ENCODE data around the gene SETX. TPM values are rescaled to one million over a fixed set of nuclear protein-coding genes. Genes with fewer than 3 reads are reported as not detected.
"Not testable (repeated sequence)": the region's sequence is repeated elsewhere in the genome, so short reads cannot be mapped to it uniquely, and the experiment has no call there.

The SETX gene
- total RNA-seq, 1 donor from 2014 or later = 45.6 TPM

DNA sequence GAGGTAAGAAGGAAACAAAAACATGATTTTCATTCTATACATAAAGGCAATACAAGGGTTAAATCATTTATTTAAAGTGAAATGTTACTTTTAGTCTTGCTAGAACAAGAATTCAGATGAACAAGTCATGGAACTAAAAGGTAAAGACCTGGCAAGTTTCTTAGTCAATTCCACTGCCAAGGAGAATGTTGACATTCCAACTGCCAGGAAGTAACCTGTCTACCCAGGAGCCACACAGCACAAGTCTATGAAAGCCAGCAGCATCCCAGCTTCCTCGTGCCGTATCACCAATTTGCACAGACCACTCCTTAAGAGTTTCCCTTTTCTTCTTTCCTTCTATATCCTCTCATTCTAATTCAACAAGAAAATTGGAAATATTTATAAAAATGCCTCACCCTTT is 79.9 kb downstream of the SETX start:
- Mint-ChIP-seq H3K4me3 (ENCODE audit: unreplicated experiment) (no peak overlapping the region), H3K27ac (ENCODE audit: unreplicated experiment) (no peak overlapping the region), H3K36me3 (ENCODE audit: low read depth, unreplicated experiment) (peaks cover 28% of the 10 kb centered on the region), H3K27me3 (ENCODE audit: low read depth, unreplicated experiment) (no peaks in the 10 kb centered on the region), H3K9me3 (ENCODE audit: unreplicated experiment) (no peaks in the 10 kb centered on the region), H3K4me1 (ENCODE audit: low read depth, unreplicated experiment) (no peaks in the 10 kb centered on the region)
- peaks cover 79% of the 10 kb centered on the region for H3K36me3 ChIP-seq (ENCODE audit: insufficient read depth, low read length)
- no peak overlapping the region for H2AFZ ChIP-seq (ENCODE audit: low read depth, low read length)
- H4K20me1 ChIP-seq (ENCODE audit: insufficient read depth, low read length) = peaks cover 27% of the 10 kb centered on the region
- no peak overlapping the region for H3K4me3 ChIP-seq (ENCODE audit: insufficient read depth, low read depth, low read length)
- H3K4me1 ChIP-seq (ENCODE audit: insufficient read depth, low read length) = no peaks in the 10 kb centered on the region
- TF ChIP-seq EZH2 (IDR thresholded peaks at IDR 0.05; ENCODE audit: insufficient read depth, low read length) = no peak
- H3K27me3 ChIP-seq (ENCODE audit: insufficient read depth, low read length) = no peaks in the 10 kb centered on the region
- FAIRE-seq (no peak), DNase-seq (ENCODE audit: low read depth) (no peak)
- H3K9ac ChIP-seq (ENCODE audit: low read length) = no peak overlapping the region
- H3K79me2 ChIP-seq (ENCODE audit: insufficient read depth, low read length) = no peaks in the 10 kb centered on the region
- H3K4me2 ChIP-seq (ENCODE audit: low read length) = no peak overlapping the region
- H3K27ac ChIP-seq (ENCODE audit: low read depth, low read length) = no peak overlapping the region
- no peaks in the 10 kb centered on the region for H3K9me3 ChIP-seq (ENCODE audit: insufficient read depth, low read depth, low read length)

- not testable (repeated sequence) for H2AFZ ChIP-seq (ENCODE audit: low read depth, low read length); H3K9me3 ChIP-seq (ENCODE audit: insufficient read depth, low read depth, low read length); H3K9ac ChIP-seq (ENCODE audit: low read length); H3K27me3 Mint-ChIP-seq (ENCODE audit: low read depth, unreplicated experiment); H3K27me3 ChIP-seq (ENCODE audit: insufficient read depth, low read length); H3K4me3 Mint-ChIP-seq (ENCODE audit: unreplicated experiment); H3K4me2 ChIP-seq (ENCODE audit: low read length); H3K4me3 ChIP-seq (ENCODE audit: insufficient read depth, low read depth, low read length); H3K4me1 ChIP-seq (ENCODE audit: insufficient read depth, low read length); FAIRE-seq; H3K4me1 Mint-ChIP-seq (ENCODE audit: low read depth, unreplicated experiment); H3K79me2 ChIP-seq (ENCODE audit: insufficient read depth, low read length); H3K9me3 Mint-ChIP-seq (ENCODE audit: unreplicated experiment)
- Mint-ChIP-seq H3K27ac (ENCODE audit: unreplicated experiment) (peak overlapping the region; percentile 66), H3K36me3 (ENCODE audit: low read depth, unreplicated experiment) (peaks cover 11% of the 10 kb centered on the region)
- Histone ChIP-seq H3K27ac (ENCODE audit: low read depth, low read length) (peak overlapping the region; percentile 68), H3K36me3 (ENCODE audit: insufficient read depth, low read length) (peaks cover 43% of the 10 kb centered on the region), H4K20me1 (ENCODE audit: insufficient read depth, low read length) (peaks cover 40% of the 10 kb centered on the region)
- peak; percentile 32 for DNase-seq (ENCODE audit: low read depth)
Observed at GRCh38 chr9:132269704-132270516, 84.9 kb downstream of the SETX start.

GRCh38 chr9:132268725-132269352 is 85.9 kb downstream of the SETX start:
- H3K36me3 Mint-ChIP-seq (ENCODE audit: low read depth, unreplicated experiment) = peaks cover 15% of the 10 kb centered on the region

More at GRCh38 chr9:132268725-132269352, 85.9 kb downstream of the SETX start:
- FAIRE-seq (no peak), DNase-seq (ENCODE audit: low read depth) (peak; percentile 23)
- H3K4me2 ChIP-seq (ENCODE audit: low read length) = no peak overlapping the region
- H3K27me3 ChIP-seq (ENCODE audit: insufficient read depth, low read length) = no peaks in the 10 kb centered on the region
- no peak overlapping the region for H3K27ac ChIP-seq (ENCODE audit: low read depth, low read length)
- H3K9me3 ChIP-seq (ENCODE audit: insufficient read depth, low read depth, low read length) = no peaks in the 10 kb centered on the region
- no peak overlapping the region for H3K4me3 Mint-ChIP-seq (ENCODE audit: unreplicated experiment)
- H3K9ac ChIP-seq (ENCODE audit: low read length) = no peak overlapping the region
- H4K20me1 ChIP-seq (ENCODE audit: insufficient read depth, low read length) = peaks cover 50% of the 10 kb centered on the region
- H3K4me1 Mint-ChIP-seq (ENCODE audit: low read depth, unreplicated experiment) = no peaks in the 10 kb centered on the region
- H3K36me3 ChIP-seq (ENCODE audit: insufficient read depth, low read length) = peaks cover 42% of the 10 kb centered on the region
- no peaks in the 10 kb centered on the region for H3K4me1 ChIP-seq (ENCODE audit: insufficient read depth, low read length)
- no peak for TF ChIP-seq EZH2 (IDR thresholded peaks at IDR 0.05; ENCODE audit: insufficient read depth, low read length)
- TF ChIP-seq, protein P1, sequence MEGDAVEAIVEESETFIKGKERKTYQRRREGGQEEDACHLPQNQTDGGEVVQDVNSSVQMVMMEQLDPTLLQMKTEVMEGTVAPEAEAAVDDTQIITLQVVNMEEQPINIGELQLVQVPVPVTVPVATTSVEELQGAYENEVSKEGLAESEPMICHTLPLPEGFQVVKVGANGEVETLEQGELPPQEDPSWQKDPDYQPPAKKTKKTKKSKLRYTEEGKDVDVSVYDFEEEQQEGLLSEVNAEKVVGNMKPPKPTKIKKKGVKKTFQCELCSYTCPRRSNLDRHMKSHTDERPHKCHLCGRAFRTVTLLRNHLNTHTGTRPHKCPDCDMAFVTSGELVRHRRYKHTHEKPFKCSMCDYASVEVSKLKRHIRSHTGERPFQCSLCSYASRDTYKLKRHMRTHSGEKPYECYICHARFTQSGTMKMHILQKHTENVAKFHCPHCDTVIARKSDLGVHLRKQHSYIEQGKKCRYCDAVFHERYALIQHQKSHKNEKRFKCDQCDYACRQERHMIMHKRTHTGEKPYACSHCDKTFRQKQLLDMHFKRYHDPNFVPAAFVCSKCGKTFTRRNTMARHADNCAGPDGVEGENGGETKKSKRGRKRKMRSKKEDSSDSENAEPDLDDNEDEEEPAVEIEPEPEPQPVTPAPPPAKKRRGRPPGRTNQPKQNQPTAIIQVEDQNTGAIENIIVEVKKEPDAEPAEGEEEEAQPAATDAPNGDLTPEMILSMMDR (IDR thresholded peaks at IDR 0.05; ENCODE audit: insufficient read depth, low read depth, low read length) = peak; percentile 95
- no peaks in the 10 kb centered on the region for H3K79me2 ChIP-seq (ENCODE audit: insufficient read depth, low read length)
- no peaks in the 10 kb centered on the region for H3K27me3 Mint-ChIP-seq (ENCODE audit: low read depth, unreplicated experiment)
- H3K9me3 Mint-ChIP-seq (ENCODE audit: unreplicated experiment) = no peaks in the 10 kb centered on the region
- H2AFZ ChIP-seq (ENCODE audit: low read depth, low read length) = no peak overlapping the region
- peak overlapping the region; percentile 4 for H3K27ac Mint-ChIP-seq (ENCODE audit: unreplicated experiment)
- no peak overlapping the region for H3K4me3 ChIP-seq (ENCODE audit: insufficient read depth, low read depth, low read length)

Data from astrocyte (in vitro differentiated cells and primary cell).